DOHH2 (cell line): ENCODE measurements around the gene NDFIP1.

Experiments
- H3F3A ChIP-seq: fragments of 200-600 bp; sonication (generic), shearing (Covaris generic); 2 replicates; pipeline ENCODE4 v1.6.0; 2016; ENCODE audit warnings: antibody characterized with exemption, mild to moderate bottlenecking; ENCODE audit not compliant: control insufficient read depth, insufficient read depth
- H3K27ac ChIP-seq: fragments of 200-600 bp; sonication (generic); 2 replicates; pipeline ENCODE4 v1.5.1; 2014; ENCODE audit warnings: low read depth, mild to moderate bottlenecking, low read length, moderate library complexity
- H3K27me3 ChIP-seq: fragments of 200-600 bp; sonication (generic); 2 replicates; pipeline ENCODE4 v1.6.1; 2014; ENCODE audit warnings: mild to moderate bottlenecking, low read length, mixed read lengths; ENCODE audit not compliant: control insufficient read depth
- H3K36me3 ChIP-seq: fragments of 200-600 bp; sonication (generic); 2 replicates; pipeline ENCODE4 v1.6.1; 2014; ENCODE audit warnings: mild to moderate bottlenecking, low read length, moderate library complexity, mixed read lengths; ENCODE audit not compliant: control insufficient read depth
- H3K4me1 ChIP-seq: fragments of 200-600 bp; sonication (generic); 2 replicates; pipeline ENCODE4 v1.6.1; 2014; ENCODE audit warnings: mild to moderate bottlenecking, low read length, mixed read lengths; ENCODE audit not compliant: control insufficient read depth
- H3K4me2 ChIP-seq: fragments of 200-600 bp; sonication (generic); 2 replicates; pipeline ENCODE4 v1.6.0; 2014; ENCODE audit warnings: mild to moderate bottlenecking, low read length, moderate library complexity
- H3K4me3 ChIP-seq: fragments of 200-600 bp; sonication (generic); 2 replicates; pipeline ENCODE4 v1.5.1; 2014; ENCODE audit warnings: mild to moderate bottlenecking, low read length, mixed read lengths
- H3K79me2 ChIP-seq: fragments of 200-600 bp; sonication (generic); 2 replicates; pipeline ENCODE4 v1.6.1; 2014; ENCODE audit warnings: mild to moderate bottlenecking, low read length, mixed read lengths; ENCODE audit not compliant: control insufficient read depth
- H3K9me2 ChIP-seq: fragments of 200-600 bp; sonication (generic); replicated peaks from 2 replicates; pipeline ENCODE4 v1.6.1; 2014; ENCODE audit warnings: mild to moderate bottlenecking, low read length, mixed read lengths; ENCODE audit not compliant: control insufficient read depth
- H3K9me3 ChIP-seq: fragments of 200-600 bp; sonication (generic); 2 replicates; pipeline ENCODE4 v1.6.1; 2014; ENCODE audit warnings: antibody characterized with exemption, low read length, mixed read lengths; ENCODE audit not compliant: control insufficient read depth, insufficient read depth
- H4K20me1 ChIP-seq: fragments of 200-600 bp; sonication (generic); 2 replicates; pipeline ENCODE4 v1.6.0; 2014; ENCODE audit warnings: low read depth, mild to moderate bottlenecking, antibody characterized with exemption, low read length, moderate library complexity; ENCODE audit not compliant: control insufficient read depth, insufficient read depth
- EZH2phosphoT487 ChIP-seq: fragments of 200-600 bp; sonication (generic); IDR thresholded peaks from 2 replicates; pipeline ENCODE4 v1.6.1; 2017; ENCODE audit warnings: borderline replicate concordance, mild to moderate bottlenecking, antibody characterized with exemption, low read length, moderate library complexity, mixed read lengths
- TF ChIP-seq, protein P1 (sequence below): fragments of 200-600 bp; sonication (generic); IDR thresholded peaks from one replicate; pipeline ENCODE4 v1.5.1; 2014; ENCODE audit warnings: antibody characterized with exemption, mild to moderate bottlenecking, low read depth, low read length; ENCODE audit not compliant: poor library complexity, severe bottlenecking

The NDFIP1 gene

DNA sequence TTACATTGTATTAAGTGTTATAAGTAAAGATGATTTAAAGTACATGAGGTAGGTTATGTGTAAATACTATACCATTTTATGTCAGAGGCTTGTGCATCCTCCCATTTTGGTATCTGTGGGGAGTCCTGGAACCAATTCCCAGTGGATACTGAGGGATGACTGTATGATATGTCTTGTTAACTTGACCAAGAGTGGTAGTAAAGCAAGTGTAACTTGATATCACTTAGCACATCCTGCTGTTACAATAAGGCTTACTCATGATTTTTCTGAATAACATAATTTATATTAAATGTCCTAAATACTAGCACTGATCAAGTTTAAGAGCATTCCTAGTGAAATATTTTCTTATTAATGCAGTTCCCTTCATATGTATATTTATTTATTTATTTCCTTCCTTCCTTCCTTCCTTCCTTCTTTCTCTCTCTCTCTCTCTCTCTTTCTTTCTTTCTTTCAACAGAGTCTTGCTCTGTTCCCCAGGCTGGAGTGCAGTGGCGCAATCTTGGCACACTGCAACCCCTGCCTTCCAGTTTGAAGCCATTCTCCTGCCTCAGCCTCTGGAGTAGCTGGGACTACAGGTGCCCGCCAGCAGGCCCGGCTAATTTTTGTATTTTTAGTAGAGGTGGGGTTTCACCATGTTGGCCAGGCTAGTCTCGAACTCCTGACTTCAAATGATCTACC is 7.5 kb downstream of the NDFIP1 start:
- peaks cover 27% of the 10 kb centered on the region for H3K79me2 ChIP-seq
- no peaks in the 10 kb centered on the region for H3K9me2 ChIP-seq
- no peak overlapping the region for H3K4me2 ChIP-seq
- no peaks in the 10 kb centered on the region for H3K9me3 ChIP-seq
- no peaks in the 10 kb centered on the region for H3K27me3 ChIP-seq
- H3K4me3 ChIP-seq, result no peak overlapping the region
- H3K27ac ChIP-seq, result no peak overlapping the region
- no peaks in the 10 kb centered on the region for H3K36me3 ChIP-seq
- no peaks in the 10 kb centered on the region for H3F3A ChIP-seq
- H4K20me1 ChIP-seq, result no peaks in the 10 kb centered on the region; the same call in 1 of the 2 replicates
- TF ChIP-seq, protein P1, sequence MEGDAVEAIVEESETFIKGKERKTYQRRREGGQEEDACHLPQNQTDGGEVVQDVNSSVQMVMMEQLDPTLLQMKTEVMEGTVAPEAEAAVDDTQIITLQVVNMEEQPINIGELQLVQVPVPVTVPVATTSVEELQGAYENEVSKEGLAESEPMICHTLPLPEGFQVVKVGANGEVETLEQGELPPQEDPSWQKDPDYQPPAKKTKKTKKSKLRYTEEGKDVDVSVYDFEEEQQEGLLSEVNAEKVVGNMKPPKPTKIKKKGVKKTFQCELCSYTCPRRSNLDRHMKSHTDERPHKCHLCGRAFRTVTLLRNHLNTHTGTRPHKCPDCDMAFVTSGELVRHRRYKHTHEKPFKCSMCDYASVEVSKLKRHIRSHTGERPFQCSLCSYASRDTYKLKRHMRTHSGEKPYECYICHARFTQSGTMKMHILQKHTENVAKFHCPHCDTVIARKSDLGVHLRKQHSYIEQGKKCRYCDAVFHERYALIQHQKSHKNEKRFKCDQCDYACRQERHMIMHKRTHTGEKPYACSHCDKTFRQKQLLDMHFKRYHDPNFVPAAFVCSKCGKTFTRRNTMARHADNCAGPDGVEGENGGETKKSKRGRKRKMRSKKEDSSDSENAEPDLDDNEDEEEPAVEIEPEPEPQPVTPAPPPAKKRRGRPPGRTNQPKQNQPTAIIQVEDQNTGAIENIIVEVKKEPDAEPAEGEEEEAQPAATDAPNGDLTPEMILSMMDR, result no peak
- no peak for TF ChIP-seq EZH2phosphoT487
- peaks cover 12% of the 10 kb centered on the region for H3K4me1 ChIP-seq

DNA sequence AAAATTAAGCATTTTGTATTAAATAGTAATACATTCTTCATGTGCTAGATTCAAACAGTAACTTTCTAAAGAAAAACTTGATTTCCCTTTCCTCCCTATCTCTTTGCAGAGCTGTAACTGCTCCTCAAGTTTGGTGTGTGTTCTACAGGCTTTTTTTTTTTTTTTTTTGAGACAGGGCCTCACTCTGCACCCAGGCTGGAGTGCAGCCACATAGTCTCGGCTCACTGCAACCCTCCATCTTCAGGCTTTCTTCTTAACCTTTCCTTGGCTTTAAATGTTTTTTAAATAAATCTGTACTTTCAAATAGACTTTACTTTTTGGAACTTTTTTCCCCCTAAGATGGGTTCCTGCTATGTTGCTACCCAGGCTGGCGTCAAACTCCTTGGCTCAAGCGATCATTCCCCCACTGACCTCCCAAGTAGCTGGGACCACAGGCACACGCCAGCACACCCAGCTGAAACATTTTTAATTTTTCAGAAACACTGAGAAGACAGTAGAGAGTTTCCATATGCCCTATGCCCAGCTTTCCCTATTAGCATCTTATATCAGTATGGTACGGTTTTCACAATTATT is 9.1 kb downstream of the NDFIP1 start:
- Histone ChIP-seq H3K36me3 (no peaks in the 10 kb centered on the region), H3F3A (no peaks in the 10 kb centered on the region), H4K20me1 (no peaks in the 10 kb centered on the region; the same call in 1 of the 2 replicates), H3K9me3 (no peaks in the 10 kb centered on the region), H3K79me2 (peaks cover 22% of the 10 kb centered on the region), H3K4me3 (no peak overlapping the region), H3K27ac (no peak overlapping the region), H3K4me1 (peaks cover 12% of the 10 kb centered on the region), H3K4me2 (no peak overlapping the region), H3K27me3 (no peaks in the 10 kb centered on the region), H3K9me2 (no peaks in the 10 kb centered on the region)
- TF ChIP-seq EZH2phosphoT487, result no peak
- TF ChIP-seq, protein P1, result no peak

DNA sequence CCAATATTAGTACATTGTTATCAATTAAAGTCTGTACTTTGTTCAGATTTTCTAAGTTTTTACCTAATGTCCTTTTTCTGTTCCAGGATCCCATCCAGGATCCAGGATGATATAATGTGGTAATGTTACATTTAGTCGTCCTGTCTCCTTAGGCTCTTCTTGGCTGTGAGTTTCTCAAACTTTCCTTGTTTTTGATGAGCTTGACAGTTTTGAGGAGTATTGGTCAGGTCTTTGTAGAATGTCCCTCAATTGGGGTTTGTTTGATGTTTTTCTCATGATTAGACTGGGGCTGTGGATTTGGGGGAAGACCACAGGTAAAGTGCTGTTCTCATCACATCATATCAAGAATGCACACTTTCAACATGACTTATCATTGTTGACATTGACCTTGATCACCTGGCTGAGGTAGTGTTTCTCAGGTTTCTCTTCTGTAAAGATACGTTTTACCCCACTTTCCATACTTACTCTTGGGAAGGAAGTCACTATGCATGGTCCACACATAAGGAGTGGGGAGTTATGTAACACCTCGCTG is 9.6 kb downstream of the NDFIP1 start:
- no peak overlapping the region for H3K4me2 ChIP-seq
- no peaks in the 10 kb centered on the region for H3K9me3 ChIP-seq
- no peaks in the 10 kb centered on the region; the same call in 1 of the 2 replicates for H4K20me1 ChIP-seq
- no peaks in the 10 kb centered on the region for H3F3A ChIP-seq
- no peaks in the 10 kb centered on the region for H3K27me3 ChIP-seq
- no peaks in the 10 kb centered on the region for H3K9me2 ChIP-seq
- no peaks in the 10 kb centered on the region for H3K36me3 ChIP-seq
- H3K27ac ChIP-seq, result no peak overlapping the region
- H3K4me3 ChIP-seq, result no peak overlapping the region
- peaks cover 20% of the 10 kb centered on the region for H3K79me2 ChIP-seq
- TF ChIP-seq, protein P1, result no peak
- TF ChIP-seq EZH2phosphoT487, result no peak
- peaks cover 12% of the 10 kb centered on the region for H3K4me1 ChIP-seq
